Measurements from ENCODE around the gene ITIH3.

ITIH3 gene

DNA sequence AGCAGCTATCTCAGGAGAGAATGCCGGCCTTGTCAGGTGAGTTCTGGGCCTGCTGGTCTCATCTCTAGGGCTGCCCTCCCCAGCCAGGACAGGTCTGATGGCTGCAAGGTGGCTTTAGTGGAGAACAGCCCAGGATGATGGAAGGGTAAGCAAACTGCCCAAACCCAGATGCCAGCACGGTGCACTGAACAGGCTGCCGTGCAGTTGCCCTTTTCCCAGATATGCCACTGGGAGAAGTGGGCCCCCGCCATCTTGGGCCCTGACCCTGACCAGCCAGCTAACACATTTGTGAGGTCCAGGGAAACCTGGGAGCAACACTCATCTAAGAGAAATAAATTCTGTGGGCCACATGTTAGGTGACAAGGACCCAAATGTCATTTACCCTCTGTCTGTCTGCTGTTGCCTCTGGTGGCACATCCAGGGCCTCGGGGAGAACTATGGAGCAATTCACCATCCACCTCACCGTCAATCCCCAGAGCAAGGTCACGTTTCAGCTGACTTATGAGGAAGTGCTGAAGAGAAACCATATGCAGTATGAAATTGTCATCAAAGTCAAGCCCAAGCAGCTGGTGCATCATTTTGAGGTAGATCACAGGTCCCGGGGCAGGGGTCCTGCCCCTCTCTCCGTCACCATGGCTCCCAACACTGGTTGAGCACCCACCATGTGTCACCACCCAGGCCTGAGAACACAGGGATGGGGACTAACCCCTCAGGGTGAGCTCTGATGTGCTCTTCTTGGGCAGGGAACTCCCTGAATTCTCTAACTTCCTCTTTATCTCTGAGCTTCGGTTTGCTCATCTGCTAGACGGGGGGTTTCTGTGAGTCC lies 15.4 kb upstream of the ITIH3 start:
- no peak for DNase-seq (ENCODE audit: low spot score)

DNA sequence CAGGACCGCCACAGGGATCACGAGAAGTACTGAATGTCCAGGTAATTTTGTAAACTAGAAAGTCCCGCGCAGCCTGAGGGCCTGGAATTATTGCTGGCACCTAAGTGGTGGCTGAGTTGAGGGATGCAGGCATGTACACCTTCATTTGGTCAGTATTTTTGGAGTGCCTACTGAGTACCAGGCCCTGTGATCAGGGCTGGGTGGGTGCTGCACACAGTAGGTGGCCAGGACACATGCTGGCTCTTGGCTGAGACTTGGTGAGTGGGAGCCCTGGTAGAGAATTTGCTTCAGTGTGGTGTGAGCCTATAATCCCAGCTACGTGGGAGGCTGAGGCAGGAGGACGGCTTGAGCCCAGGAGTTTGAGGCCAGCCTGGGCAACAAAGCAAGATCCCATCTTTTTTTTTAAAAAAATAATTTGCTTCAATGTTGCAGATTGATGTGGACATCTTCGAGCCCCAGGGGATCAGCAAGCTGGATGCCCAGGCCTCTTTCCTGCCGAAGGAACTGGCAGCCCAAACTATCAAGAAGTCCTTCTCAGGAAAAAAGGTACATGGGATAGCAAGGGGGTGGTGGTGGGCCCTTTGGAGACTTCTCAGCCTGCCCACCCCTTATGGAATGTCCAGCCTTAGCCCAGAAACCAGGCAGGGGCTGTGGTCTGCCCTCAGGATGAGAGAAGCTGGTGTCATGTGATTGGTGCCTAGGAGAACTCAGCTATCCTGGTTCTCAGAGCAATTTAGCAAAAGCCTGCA lies 14.6 kb upstream of the ITIH3 start:
- no peak for DNase-seq (ENCODE audit: low spot score)

GRCh38 chr3:52781741-52782140 lies 12.9 kb upstream of the ITIH3 start:
- DNase-seq (ENCODE audit: low spot score), result no peak

DNA sequence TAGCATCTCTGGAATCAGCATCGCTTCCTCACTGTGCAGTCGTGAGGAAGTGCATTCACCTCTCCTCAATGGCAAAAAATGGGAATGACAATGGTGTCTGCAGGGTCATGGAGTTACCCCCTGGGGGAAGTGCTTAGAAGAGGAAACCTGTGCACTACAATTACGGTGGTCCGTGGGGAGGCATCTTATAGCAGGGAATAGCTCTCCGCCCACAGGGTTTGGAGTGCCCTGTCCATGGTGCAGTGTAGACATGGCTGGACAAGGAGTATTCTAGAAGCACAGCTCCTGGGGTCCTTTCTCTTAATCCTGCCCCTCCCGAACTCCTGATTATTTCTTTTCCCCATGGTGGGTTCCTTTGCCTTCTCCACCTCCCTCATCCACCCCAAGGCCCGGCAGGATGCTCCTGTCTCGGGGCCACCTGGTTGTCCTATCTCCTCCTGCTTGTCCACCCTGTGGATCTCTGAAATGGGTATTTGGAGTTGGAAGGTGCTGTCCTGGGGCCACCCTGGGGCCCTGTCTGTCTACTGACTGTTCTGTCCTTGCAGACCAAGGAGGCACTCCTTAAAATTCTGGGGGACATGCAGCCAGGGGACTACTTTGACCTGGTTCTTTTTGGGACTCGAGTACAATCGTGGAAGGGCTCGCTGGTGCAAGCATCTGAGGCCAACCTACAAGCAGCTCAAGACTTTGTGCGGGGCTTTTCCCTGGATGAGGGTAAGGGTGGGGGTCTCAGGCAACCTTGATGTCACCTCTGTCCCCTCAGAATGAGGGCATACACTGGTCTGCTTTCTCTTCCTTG lies 12.0 kb upstream of the ITIH3 start:
- DNase-seq (ENCODE audit: low spot score), result no peak

DNA sequence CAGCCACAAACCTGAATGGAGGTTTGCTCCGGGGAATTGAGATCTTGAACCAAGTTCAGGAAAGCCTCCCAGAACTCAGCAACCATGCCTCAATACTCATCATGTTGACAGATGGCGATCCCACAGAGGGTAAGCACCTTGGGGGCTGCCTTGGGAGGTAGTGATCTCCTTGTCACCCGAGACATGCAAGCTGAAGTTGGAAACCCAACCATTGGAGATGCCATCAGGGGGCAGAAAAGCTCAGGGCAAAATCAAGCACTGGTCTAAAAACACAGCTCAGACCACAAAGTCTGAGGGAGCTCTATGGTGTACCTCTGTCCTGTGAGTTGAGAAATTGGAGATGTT lies 11.4 kb upstream of the ITIH3 start:
- DNase-seq (ENCODE audit: low spot score), result no peak

DNA sequence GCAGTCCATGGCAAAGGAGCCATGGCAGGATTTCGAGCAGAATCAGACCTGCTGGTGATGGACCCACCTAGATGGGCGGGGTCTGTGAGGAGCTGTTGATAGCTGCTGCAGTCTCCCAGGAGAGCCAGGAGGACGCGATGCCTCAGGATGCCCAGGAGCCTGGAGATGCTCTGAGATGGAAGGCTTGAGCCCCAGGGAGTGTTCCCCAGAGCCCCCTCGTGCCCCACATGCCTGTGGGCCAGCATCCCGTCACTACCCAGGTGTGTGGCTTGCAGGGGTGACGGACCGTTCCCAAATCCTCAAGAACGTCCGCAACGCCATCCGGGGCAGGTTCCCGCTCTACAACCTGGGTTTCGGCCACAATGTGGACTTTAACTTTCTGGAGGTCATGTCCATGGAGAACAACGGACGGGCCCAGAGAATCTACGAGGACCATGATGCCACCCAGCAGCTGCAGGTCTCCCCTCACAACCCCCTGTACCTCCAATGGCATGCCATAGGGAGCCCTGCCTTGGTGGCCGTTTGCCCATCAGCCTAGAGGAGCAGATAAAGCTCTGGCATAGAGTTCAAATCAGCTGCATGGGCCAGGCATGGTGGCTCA lies 10.5 kb upstream of the ITIH3 start:
- no peak for DNase-seq (ENCODE audit: low spot score)

DNA sequence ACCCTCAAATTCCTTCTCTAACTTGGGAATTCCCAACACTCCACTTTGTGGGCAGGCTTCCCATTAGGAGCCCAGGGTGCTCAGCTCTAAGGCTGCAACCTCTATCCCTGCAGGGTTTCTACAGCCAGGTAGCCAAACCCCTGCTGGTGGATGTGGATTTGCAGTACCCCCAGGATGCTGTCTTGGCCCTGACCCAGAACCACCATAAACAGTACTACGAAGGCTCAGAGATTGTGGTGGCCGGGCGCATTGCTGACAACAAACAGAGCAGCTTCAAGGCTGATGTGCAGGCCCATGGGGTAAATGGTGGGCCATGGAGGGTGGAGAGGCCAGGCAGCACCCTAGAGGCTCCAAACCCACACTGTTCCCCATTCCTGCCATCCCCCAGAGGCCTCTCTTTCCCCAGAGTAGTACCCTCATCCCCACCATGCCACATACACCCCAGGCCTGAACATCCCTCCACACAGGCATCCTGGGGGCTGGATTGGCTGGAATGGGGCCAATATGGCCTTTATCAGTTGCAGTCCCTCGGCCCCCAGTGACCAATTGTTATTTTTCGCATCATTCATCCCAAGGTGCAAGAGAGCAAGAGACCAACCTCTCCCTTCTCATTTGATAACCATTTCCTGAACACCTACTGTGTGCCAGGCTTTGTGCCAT lies 9.5 kb upstream of the ITIH3 start:
- no peak for DNase-seq (ENCODE audit: low spot score)

DNA sequence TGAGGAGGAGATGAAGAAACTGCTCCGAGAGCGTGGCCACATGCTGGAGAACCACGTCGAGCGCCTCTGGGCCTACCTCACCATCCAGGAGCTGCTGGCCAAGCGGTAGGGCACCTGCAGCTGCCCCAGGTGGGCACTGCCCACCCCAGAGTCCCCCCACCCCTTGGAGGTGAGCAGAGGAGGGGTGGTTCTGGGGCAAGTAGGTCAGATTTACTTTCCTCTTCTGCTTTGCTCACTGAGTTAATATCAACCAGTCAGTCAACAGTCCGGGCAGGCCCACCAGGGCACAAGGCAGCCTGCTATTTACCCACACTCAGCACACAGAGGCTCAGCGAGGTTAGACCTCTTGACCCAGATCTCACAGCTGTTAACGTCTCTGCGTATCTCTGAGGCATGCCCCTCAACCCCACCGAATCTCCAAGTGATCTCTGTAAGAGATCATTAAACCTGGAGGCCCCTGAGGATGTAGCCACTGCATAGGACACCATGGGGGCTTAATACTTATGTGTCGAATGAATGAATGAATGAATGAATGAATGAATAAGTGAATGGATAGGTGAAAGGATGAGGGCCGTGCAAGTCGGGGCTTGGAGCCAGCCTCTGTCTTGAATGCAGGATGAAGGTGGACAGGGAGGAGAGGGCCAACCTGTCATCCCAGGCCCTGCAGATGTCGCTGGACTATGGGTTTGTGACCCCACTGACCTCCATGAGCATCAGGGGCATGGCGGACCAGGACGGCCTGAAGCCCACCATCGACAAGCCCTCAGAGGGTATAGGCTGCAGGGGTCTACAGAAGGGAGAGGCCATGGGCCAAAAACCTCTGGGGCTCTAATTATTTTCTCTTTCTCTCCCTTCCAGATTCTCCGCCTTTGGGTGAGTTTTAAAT lies 8.0 kb upstream of the ITIH3 start:
- no peak for DNase-seq (ENCODE audit: low spot score)

GRCh38 chr3:52787246-52787645 lies 7.3 kb upstream of the ITIH3 start:
- DNase-seq (ENCODE audit: low spot score), result no peak

- DNase-seq (ENCODE audit: low spot score), result no peak
Observed at GRCh38 chr3:52787672-52788625, 6.6 kb upstream of the ITIH3 start.

DNA sequence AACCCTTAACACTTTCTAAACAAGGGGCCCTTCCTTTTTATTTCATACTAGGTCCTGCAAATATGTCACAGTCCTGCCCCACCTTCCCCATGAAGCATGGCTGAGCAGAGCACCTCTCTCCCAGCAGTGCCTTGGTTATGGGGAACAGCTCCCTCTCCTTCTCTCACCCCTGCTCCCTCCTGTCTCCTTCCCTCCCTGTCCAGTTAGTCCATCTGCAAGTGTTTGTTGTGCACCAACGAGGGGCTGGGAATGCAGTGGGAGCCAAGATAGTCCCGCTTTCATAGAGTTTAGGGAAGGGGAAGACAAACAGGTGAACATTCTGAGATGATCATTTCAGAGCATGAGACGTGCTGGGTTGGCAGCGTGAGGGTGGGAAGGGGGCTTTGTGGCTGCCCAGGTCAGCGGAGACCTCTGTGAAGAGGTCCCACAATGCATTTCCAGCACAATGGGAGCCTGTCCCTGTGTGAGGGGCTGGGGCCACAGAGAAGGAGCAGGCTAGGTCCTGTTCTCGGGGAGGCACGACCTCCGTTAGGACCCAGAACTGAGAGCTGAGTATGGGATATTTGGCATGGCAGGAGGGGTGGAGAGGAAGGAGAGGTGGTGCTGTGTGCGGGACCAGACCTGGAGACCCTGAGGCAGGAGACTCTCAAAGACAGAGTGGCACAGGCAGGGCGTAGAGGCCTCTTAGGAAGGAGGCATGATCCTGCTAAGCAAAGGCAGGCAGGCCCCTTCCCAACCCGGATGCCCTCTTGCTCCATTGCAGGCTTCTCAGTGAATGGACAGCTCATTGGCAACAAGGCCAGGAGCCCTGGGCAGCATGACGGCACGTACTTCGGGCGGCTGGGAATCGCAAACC lies 5.5 kb upstream of the ITIH3 start:
- DNase-seq (ENCODE audit: low spot score), result no peak

DNA sequence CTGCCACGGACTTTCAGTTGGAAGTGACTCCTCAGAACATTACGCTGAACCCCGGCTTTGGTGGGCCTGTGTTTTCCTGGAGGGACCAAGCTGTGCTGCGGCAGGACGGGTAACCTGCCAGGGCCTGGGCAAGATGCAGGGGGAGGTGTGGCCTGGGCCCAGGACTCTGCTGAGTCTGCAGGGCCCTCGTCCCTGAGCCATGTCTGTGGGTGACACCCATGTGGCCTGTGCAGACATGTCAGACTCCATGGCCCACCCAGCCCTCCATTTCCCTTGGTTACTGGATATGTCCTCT lies 4.9 kb upstream of the ITIH3 start:
- no peak for DNase-seq (ENCODE audit: low spot score)

DNA sequence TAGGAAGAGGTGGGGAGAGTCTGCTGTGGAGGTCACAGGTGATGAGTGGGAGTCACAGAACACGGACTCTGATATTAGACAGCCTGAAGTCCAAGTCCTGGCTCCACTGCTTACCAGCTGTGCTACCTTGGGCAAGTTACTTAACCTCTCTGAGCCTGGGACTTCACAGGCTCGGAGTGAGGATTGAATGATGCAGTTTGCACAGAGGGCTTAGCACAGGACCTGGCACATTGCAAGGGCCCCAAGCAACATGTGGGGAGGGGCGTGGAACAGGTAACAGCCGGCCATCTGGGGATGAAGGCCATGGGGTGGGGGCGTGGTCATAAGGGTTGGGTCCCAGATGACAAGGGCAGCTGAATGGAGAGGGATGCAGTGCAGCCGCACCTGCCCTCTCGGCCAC lies 4.3 kb upstream of the ITIH3 start:
- DNase-seq (ENCODE audit: low spot score), result no peak

DNA sequence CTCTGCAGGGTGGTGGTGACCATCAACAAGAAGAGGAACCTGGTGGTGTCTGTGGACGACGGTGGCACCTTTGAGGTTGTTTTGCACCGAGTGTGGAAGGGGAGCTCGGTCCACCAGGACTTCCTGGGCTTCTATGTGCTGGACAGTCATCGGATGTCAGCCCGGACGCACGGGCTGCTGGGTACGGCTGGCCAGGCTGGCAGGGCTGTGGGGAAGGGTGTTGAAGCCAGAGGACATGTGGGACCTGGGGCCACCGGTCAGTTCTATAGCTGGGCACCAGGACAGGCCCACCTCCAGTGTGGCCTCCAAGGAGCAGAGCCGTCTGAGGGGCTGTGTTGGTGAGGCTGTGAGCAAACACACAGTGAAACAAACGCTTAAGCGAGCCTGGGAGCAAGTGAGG lies 3.9 kb upstream of the ITIH3 start:
- no peak for DNase-seq (ENCODE audit: low spot score)

GRCh38 chr3:52791366-52791765 lies 3.2 kb upstream of the ITIH3 start:
- DNase-seq (ENCODE audit: low spot score), result no peak

- no peak for DNase-seq (ENCODE audit: low spot score)
Observed at GRCh38 chr3:52791928-52792327, 2.7 kb upstream of the ITIH3 start.

DNA sequence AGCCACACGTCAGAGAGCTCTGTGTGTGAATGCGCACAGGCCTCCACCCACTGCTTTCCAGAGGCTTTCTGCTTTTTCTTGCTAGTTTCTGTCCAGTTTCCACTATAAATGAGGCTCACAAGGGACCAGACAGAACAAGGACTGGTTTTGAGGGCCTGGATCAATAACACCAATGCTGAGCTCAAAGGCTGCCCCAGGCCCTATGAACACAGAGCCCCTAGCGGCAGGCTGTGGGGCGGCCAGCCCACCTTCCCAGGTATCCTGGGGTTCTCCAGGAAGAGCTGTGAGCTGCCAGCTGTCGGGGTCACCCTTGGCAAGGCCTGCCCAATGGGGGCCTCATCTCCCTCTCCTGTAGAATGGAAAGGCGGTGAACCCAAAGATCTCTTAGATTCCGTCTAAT lies 2.2 kb upstream of the ITIH3 start:
- no peak for DNase-seq (ENCODE audit: low spot score)

DNA sequence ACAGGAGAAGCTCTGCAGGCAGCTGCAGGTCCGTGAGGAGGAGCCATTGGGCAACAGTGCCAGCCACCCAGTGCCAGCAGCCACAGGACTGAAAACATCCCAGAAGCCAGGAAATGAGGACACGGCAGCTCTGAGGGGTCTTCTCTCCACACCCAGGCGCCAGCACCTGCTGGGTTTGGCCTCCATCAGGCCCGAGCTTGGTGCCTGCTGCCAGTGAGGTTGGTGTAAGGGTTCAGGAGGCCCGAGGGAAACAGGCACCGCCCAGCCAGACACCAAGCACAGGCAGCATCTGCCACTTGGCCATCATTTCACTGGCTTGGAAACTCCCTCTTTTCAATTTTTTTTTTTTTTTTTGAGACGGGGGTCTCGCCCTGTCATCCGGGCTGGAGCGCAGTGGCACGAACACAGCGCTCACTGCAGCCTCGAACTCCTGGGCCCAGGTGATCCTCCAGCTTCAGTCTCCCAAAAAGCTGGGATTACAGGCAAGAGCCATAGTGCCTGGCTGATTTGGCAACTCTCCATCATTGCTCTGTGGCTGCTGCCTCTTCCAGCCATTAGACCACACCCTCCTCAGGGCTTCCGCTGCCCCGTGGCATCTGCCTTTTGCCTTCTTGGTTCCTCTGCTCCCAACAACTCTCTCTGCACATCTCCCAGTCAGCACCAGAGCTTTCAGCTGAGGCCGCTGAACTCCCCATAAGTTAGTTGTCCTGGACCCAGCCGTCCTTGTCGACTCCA lies 1.5 kb upstream of the ITIH3 start:
- no peak for DNase-seq (ENCODE audit: low spot score)
